Activated CD8-positive, alpha-beta memory T cell treated with anti-CD3 and anti-CD28 coated beads, Interleukin-2, amount 50 U/mL, for 24 hours (primary cell): ENCODE results near the gene KIF3C.
A peak's percentile ranks its signal among the peaks of the same experiment; 100 is the strongest.

Experiments used
- DNase-seq: peaks from one replicate; pipeline ENCODE4 v3.0.0-alpha.2; 2020; ENCODE audit errors: extremely low read depth

The KIF3C gene

GRCh38 chr2:25877431-25878360 lies 104.6 kb downstream of the KIF3C start:
- peak; percentile 13 for DNase-seq
